Naive thymus-derived CD4-positive, alpha-beta T cell (primary cell): ENCODE data around the gene FAM98B. TPM values are rescaled to one million over a fixed set of nuclear protein-coding genes. Genes with fewer than 3 reads are reported as not detected.

Source experiments
- ATAC-seq: fragments of 150-1000 bp; cut with Tn5 transposase; 2 replicates; pipeline ENCODE4 v1.10.0; 2021; ENCODE audit warnings: mild to moderate bottlenecking, moderate library complexity
- CTCF ChIA-PET: fragments of 350-600 bp; sonication (Branson Sonifier 250); formaldehyde crosslinking; loops from one replicate; lab custom pipeline; 2021; ENCODE audit warnings: antibody characterized with exemption; lab: Charles Lee
- POLR2A ChIA-PET: fragments of 350-600 bp; sonication (Branson Sonifier 250); formaldehyde crosslinking; loops from one replicate; lab custom pipeline; 2021; ENCODE audit warnings: antibody characterized with exemption, inconsistent platforms; lab: Charles Lee
- DNase-seq, 9 donors: peaks; one replicate each; pipeline versions ENCODE4 v3.0.0 to v3.0.0-alpha.2; 2020 to 2022; ENCODE audit warnings: mixed read lengths in 1 of 9
- H3K27ac ChIP-seq: one replicate; pipeline ENCODE4 v1.7.0; 2013; ENCODE audit warnings: mild to moderate bottlenecking, low read depth, low read length, moderate library complexity
- H3K27me3 ChIP-seq, 2 donors: one replicate each; pipeline ENCODE4 v1.7.0; 2013; ENCODE audit warnings: low read length in 2 of 2, mild to moderate bottlenecking in 2 of 2, moderate library complexity in 2 of 2; ENCODE audit not compliant: control insufficient read depth in 2 of 2, insufficient read depth in 2 of 2
- H3K36me3 ChIP-seq, 3 experiments: 1 replicate in 2 of 3; 2 replicates in 1 of 3; pipeline ENCODE4 v1.7.0; 2013; ENCODE audit warnings: low read length in 3 of 3, mild to moderate bottlenecking in 3 of 3, moderate library complexity in 1 of 3; ENCODE audit not compliant: insufficient read depth in 3 of 3, control insufficient read depth in 2 of 3
- H3K4me1 ChIP-seq, 2 donors: one replicate each; pipeline ENCODE4 v1.7.0; 2013; ENCODE audit warnings: low read length in 2 of 2, mild to moderate bottlenecking in 2 of 2, moderate library complexity in 1 of 2; ENCODE audit not compliant: control insufficient read depth in 2 of 2, insufficient read depth in 2 of 2
- H3K4me3 ChIP-seq: 2 replicates; pipeline ENCODE4 v1.7.0; 2013; ENCODE audit warnings: mild to moderate bottlenecking, low read length
- H3K9me3 ChIP-seq, 3 experiments: 1 replicate in 2 of 3; 2 replicates in 1 of 3; pipeline ENCODE4 v1.7.0; 2013; ENCODE audit warnings: low read length in 3 of 3; ENCODE audit not compliant: control insufficient read depth in 2 of 3
- H3K27ac Mint-ChIP-seq, 9 donors: one replicate each; pipeline ENCODE4 v1.8.0; 2020 to 2022; ENCODE audit warnings: mixed read lengths in 9 of 9, mild to moderate bottlenecking in 8 of 9, moderate library complexity in 5 of 9, inconsistent platforms in 2 of 9
- H3K27me3 Mint-ChIP-seq, 5 donors: one replicate each; pipeline ENCODE4 v1.8.0; 2021 to 2022; ENCODE audit warnings: mixed read lengths in 5 of 5, mild to moderate bottlenecking in 1 of 5
- H3K36me3 Mint-ChIP-seq, 5 donors: one replicate each; pipeline ENCODE4 v1.8.0; 2020 to 2022; ENCODE audit warnings: mixed read lengths in 5 of 5, mild to moderate bottlenecking in 3 of 5, inconsistent platforms in 1 of 5
- H3K4me1 Mint-ChIP-seq, 7 donors: one replicate each; pipeline ENCODE4 v1.8.0; 2020 to 2022; ENCODE audit warnings: mixed read lengths in 7 of 7, mild to moderate bottlenecking in 3 of 7, inconsistent platforms in 1 of 7
- H3K4me3 Mint-ChIP-seq, 10 donors: one replicate each; pipeline ENCODE4 v1.8.0; 2020 to 2022; ENCODE audit warnings: mild to moderate bottlenecking in 10 of 10, mixed read lengths in 10 of 10, moderate library complexity in 6 of 10, inconsistent platforms in 2 of 10
- H3K9me3 Mint-ChIP-seq, 11 donors: one replicate each; pipeline ENCODE4 v1.8.0; 2020 to 2022; ENCODE audit warnings: mixed read lengths in 11 of 11, mild to moderate bottlenecking in 4 of 11, inconsistent platforms in 1 of 11, moderate library complexity in 1 of 11
- intact Hi-C, 2 donors: fragments of 100-400 bp; cut with micrococcal nuclease; formaldehyde crosslinking; loops; one replicate each; pipeline ENCODE4 v1.15.1; 2023
- polyA plus RNA-seq, 2 donors: library from polyadenylated mRNA; unstranded; fragments of 300-500 nt; fragmentation: Illumina TruSeq; gene quantifications; one replicate each; pipeline ENCODE4 v1.2.3, GENCODE V29; 2021
- total RNA-seq, 6 experiments: library from RNA in 5 of 6; stranded (reverse) in 5 of 6; gene quantifications; 1 replicate in 5 of 6; 2 replicates in 1 of 6; pipeline ENCODE4 v1.2.3 and lab custom pipeline; 2021 to 2026

FAM98B gene
- total and polyA plus RNA-seq, 7 experiments from 2014 or later, result 2.4 to 39.5 (median 26.4) TPM

- no peak for ATAC-seq
- Histone ChIP-seq H3K27ac (peak overlapping the region; percentile 29), H3K36me3 (peaks cover 44 to 96% (median 76%) of the 10 kb centered on the region in 3 experiments), H3K4me3 (no peak overlapping the region), H3K27me3 (no peaks in the 10 kb centered on the region), H3K9me3 (no peaks in the 10 kb centered on the region), H3K4me1 (peaks cover 0 to 4% of the 10 kb centered on the region in 2 donors)
- ChIA-PET CTCF (interaction anchor here (1.0 to 1.4 kb wide), 2 partner anchors 176 to 184 kb away, joined by 3 to 4 read pairs; no protein-coding TSS in a partner anchor), POLR2A (no interaction called here)
- no peak overlapping the region for H3K4me3 Mint-ChIP-seq
- no peak for DNase-seq
- H3K36me3 Mint-ChIP-seq, result peaks cover 11 to 52% (median 31%) of the 10 kb centered on the region in 5 donors
- H3K4me1 Mint-ChIP-seq, result peaks cover 5 to 51% (median 15%) of the 10 kb centered on the region in 7 donors
- H3K9me3 Mint-ChIP-seq, result no peaks in the 10 kb centered on the region
- H3K27me3 Mint-ChIP-seq, result no peaks in the 10 kb centered on the region
- intact Hi-C loops, result loop anchor here in 1 of 2 donors (5.0 kb wide), 1 partner anchor 38 kb away; no protein-coding TSS in a partner anchor
- H3K27ac Mint-ChIP-seq, result peak overlapping the region; percentile 29 to 84 (median 68)
Observed at GRCh38 chr15:38514601-38515000, 60.7 kb downstream of the FAM98B start.

GRCh38 chr15:38516626-38517025 is 62.7 kb downstream of the FAM98B start:
- H3K4me1 Mint-ChIP-seq, result peaks cover 5 to 44% (median 29%) of the 10 kb centered on the region in 7 donors
- peaks cover 41 to 87% (median 67%) of the 10 kb centered on the region in 3 experiments for H3K36me3 ChIP-seq
- POLR2A ChIA-PET, result interaction anchor here (0.6 to 1.3 kb wide), 3 partner anchors 25 to 174 kb away, joined by 3 to 4 read pairs (median 4); no protein-coding TSS in a partner anchor

GRCh38 chr15:38517312-38517975 is 63.5 kb downstream of the FAM98B start:
- CTCF ChIA-PET, result interaction anchor here (0.5 to 1.8 kb wide), 6 partner anchors 43 to 182 kb away, joined by 3 to 6 read pairs (median 3); no protein-coding TSS in a partner anchor
- H3K4me3 Mint-ChIP-seq, result no peak overlapping the region
- H3K9me3 Mint-ChIP-seq, result no peaks in the 10 kb centered on the region
- DNase-seq (no peak), ATAC-seq (no peak)
- Histone ChIP-seq H3K27ac (peak overlapping the region; percentile 29), H3K27me3 (no peaks in the 10 kb centered on the region), H3K36me3 (peaks cover 42 to 82% (median 64%) of the 10 kb centered on the region in 3 experiments), H3K4me1 (peaks cover 0 to 4% of the 10 kb centered on the region in 2 donors), H3K4me3 (no peak overlapping the region), H3K9me3 (no peaks in the 10 kb centered on the region)
- intact Hi-C loops, result no loop called here
- POLR2A ChIA-PET, result no interaction called here
- peak overlapping the region in 7 of 9 donors; percentile 14 to 90 (median 70) for H3K27ac Mint-ChIP-seq
- H3K27me3 Mint-ChIP-seq, result no peaks in the 10 kb centered on the region
- peaks cover 11 to 40% (median 28%) of the 10 kb centered on the region in 5 donors for H3K36me3 Mint-ChIP-seq
- H3K4me1 Mint-ChIP-seq, result peaks cover 12 to 45% (median 37%) of the 10 kb centered on the region in 7 donors

More at GRCh38 chr15:38516626-38517025, 62.7 kb downstream of the FAM98B start:
- Mint-ChIP-seq H3K4me3 (no peak overlapping the region), H3K27me3 (no peaks in the 10 kb centered on the region), H3K36me3 (peaks cover 11 to 42% (median 27%) of the 10 kb centered on the region in 5 donors), H3K9me3 (no peaks in the 10 kb centered on the region), H3K27ac (peak overlapping the region in 8 of 9 donors; percentile 19 to 78 (median 66))
- Histone ChIP-seq H3K4me3 (no peak overlapping the region), H3K9me3 (no peaks in the 10 kb centered on the region), H3K27ac (no peak overlapping the region), H3K4me1 (peaks cover 0 to 4% of the 10 kb centered on the region in 2 donors), H3K27me3 (no peaks in the 10 kb centered on the region)
- no peak for ATAC-seq
- DNase-seq, result no peak
- CTCF ChIA-PET, result interaction anchor here (0.5 to 1.8 kb wide), 6 partner anchors 43 to 183 kb away, joined by 3 to 6 read pairs (median 3); no protein-coding TSS in a partner anchor
- intact Hi-C loops, result no loop called here

GRCh38 chr15:38518084-38518483 is 64.2 kb downstream of the FAM98B start:
- Mint-ChIP-seq H3K27me3 (no peaks in the 10 kb centered on the region), H3K4me1 (peaks cover 15 to 51% (median 43%) of the 10 kb centered on the region in 7 donors), H3K9me3 (no peaks in the 10 kb centered on the region), H3K4me3 (no peak overlapping the region), H3K27ac (peak overlapping the region in 8 of 9 donors; percentile 14 to 90 (median 72)), H3K36me3 (peaks cover 11 to 44% (median 33%) of the 10 kb centered on the region in 5 donors)
- Histone ChIP-seq H3K4me3 (no peak overlapping the region), H3K9me3 (no peaks in the 10 kb centered on the region), H3K27me3 (no peaks in the 10 kb centered on the region), H3K4me1 (peaks cover 0 to 4% of the 10 kb centered on the region in 2 donors), H3K36me3 (peaks cover 36 to 82% (median 64%) of the 10 kb centered on the region in 3 experiments), H3K27ac (peak overlapping the region; percentile 29)
- intact Hi-C loops, result loop anchor here in 1 of 2 donors (2.0 kb wide), 1 partner anchor 13 kb away; no protein-coding TSS in a partner anchor
- ATAC-seq (no peak), DNase-seq (no peak)
- POLR2A ChIA-PET, result interaction anchor here (1.1 kb wide), 1 partner anchor 19 kb away, joined by 3 read pairs; no protein-coding TSS in a partner anchor
- CTCF ChIA-PET, result interaction anchor here (0.9 to 1.1 kb wide), 2 partner anchors 169 to 172 kb away, joined by 3 read pairs; no protein-coding TSS in a partner anchor

GRCh38 chr15:38520035-38520434 is 66.1 kb downstream of the FAM98B start:
- H3K4me3 Mint-ChIP-seq, result no peak overlapping the region
- Histone ChIP-seq H3K4me1 (peaks cover 0 to 7% of the 10 kb centered on the region in 2 donors), H3K27ac (no peak overlapping the region), H3K36me3 (peaks cover 24 to 80% (median 58%) of the 10 kb centered on the region in 3 experiments), H3K4me3 (no peak overlapping the region), H3K9me3 (no peaks in the 10 kb centered on the region), H3K27me3 (no peaks in the 10 kb centered on the region)
- no peak for DNase-seq
- H3K36me3 Mint-ChIP-seq, result peaks cover 3 to 41% (median 26%) of the 10 kb centered on the region in 5 donors
- H3K4me1 Mint-ChIP-seq, result peaks cover 22 to 57% (median 48%) of the 10 kb centered on the region in 7 donors
- no peaks in the 10 kb centered on the region for H3K27me3 Mint-ChIP-seq
- CTCF ChIA-PET, result interaction anchor here (0.8 to 1.8 kb wide), 2 partner anchors 16 to 40 kb away, joined by 6 read pairs; no protein-coding TSS in a partner anchor
- POLR2A ChIA-PET, result no interaction called here
- ATAC-seq, result no peak
- H3K27ac Mint-ChIP-seq, result peak overlapping the region; percentile 5 to 90 (median 60)
- H3K9me3 Mint-ChIP-seq, result no peaks in the 10 kb centered on the region
- intact Hi-C loops, result loop anchor here in 1 of 2 donors (5.0 kb wide), 1 partner anchor 42 kb away; the partner anchor contains the start of gene RASGRP1

- H3K9me3 ChIP-seq, result no peaks in the 10 kb centered on the region
- DNase-seq, result no peak
- Mint-ChIP-seq H3K27ac (peak overlapping the region; percentile 34 to 91 (median 82)), H3K36me3 (peaks cover 3 to 37% (median 34%) of the 10 kb centered on the region in 5 donors), H3K27me3 (no peaks in the 10 kb centered on the region), H3K4me3 (no peak overlapping the region), H3K4me1 (peaks cover 22 to 63% (median 57%) of the 10 kb centered on the region in 7 donors), H3K9me3 (no peaks in the 10 kb centered on the region)
- no peaks in the 10 kb centered on the region for H3K27me3 ChIP-seq
- ChIA-PET POLR2A (interaction anchor here (1.2 kb wide), 1 partner anchor 38 kb away, joined by 3 read pairs; no protein-coding TSS in a partner anchor), CTCF (interaction anchor here (1.8 to 2.2 kb wide), 2 partner anchors 39 to 165 kb away, joined by 6 to 9 read pairs; no protein-coding TSS in a partner anchor)
- H3K4me1 ChIP-seq, result peaks cover 0 to 7% of the 10 kb centered on the region in 2 donors
- peaks cover 14 to 80% (median 66%) of the 10 kb centered on the region in 3 experiments for H3K36me3 ChIP-seq
- ATAC-seq, result no peak
- intact Hi-C loops, result loop anchor here in 1 of 2 donors (5.0 kb wide), 1 partner anchor 41 kb away; the partner anchor contains the start of gene RASGRP1
- H3K27ac ChIP-seq, result peak overlapping the region; percentile 19
- H3K4me3 ChIP-seq, result no peak overlapping the region
Observed at GRCh38 chr15:38521316-38521715, 67.4 kb downstream of the FAM98B start.
